ENCODE data around the gene HOXB5.

Gene HOXB5

DNA sequence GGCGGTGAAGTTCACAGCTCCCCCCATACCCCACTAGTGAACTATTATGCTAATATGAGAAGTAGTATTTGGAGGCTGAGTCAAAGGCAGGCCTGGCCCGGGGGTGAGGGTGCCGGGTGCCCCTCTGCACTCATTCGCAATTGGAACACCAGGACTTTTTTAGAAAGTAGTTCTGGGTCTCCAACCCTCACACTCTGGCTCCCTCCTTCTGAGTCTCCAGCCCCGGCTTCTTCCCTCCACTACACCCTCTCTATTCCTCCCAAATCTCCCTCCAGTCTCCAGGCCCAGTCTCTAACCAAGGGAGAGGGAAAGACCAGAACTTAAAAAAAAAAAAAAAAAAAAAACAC is 37.4 kb downstream of the HOXB5 start:
- Histone ChIP-seq H4K20me1 (ENCODE audit: insufficient read depth, low read length) (no peaks in the 10 kb centered on the region), H3K9me2 (ENCODE audit: low read depth, low read length) (no peaks in the 10 kb centered on the region), H3K36me3 (ENCODE audit: insufficient read depth, low read length) (no peaks in the 10 kb centered on the region), H2AFZ (ENCODE audit: low read length) (no peak overlapping the region), H3K9ac (ENCODE audit: low read length) (no peak overlapping the region), H3K27me3 (ENCODE audit: insufficient read depth, low read length) (no peaks in the 10 kb centered on the region; the same call in 1 of the 2 replicates), H3K27ac (ENCODE audit: low read depth, low read length, poor library complexity, severe bottlenecking) (no peak overlapping the region), H3K4me1 (ENCODE audit: insufficient read depth, low read length, severe bottlenecking) (no peaks in the 10 kb centered on the region), H3K9me3 (ENCODE audit: low read length) (no peaks in the 10 kb centered on the region), H3K4me3 (ENCODE audit: low read depth, low read length, poor library complexity, severe bottlenecking) (no peak overlapping the region), H3K4me2 (ENCODE audit: low read length) (no peak overlapping the region), H3K79me2 (ENCODE audit: insufficient read depth, low read length) (no peaks in the 10 kb centered on the region), H3F3A (ENCODE audit: insufficient read depth, low read length) (no peaks in the 10 kb centered on the region)
- TF ChIP-seq EZH2 (IDR thresholded peaks at IDR 0.05; ENCODE audit: borderline replicate concordance, low read length) (no peak), CTCF (IDR thresholded peaks at IDR 0.05; ENCODE audit: low read length) (no peak)

GRCh38 chr17:48555258-48556228 is 38.0 kb downstream of the HOXB5 start:
- H3K4me1 ChIP-seq (ENCODE audit: insufficient read depth, low read length, severe bottlenecking), result no peaks in the 10 kb centered on the region
- TF ChIP-seq CTCF (IDR thresholded peaks at IDR 0.05; ENCODE audit: low read length) (no peak), EZH2 (IDR thresholded peaks at IDR 0.05; ENCODE audit: borderline replicate concordance, low read length) (no peak)
- no peak overlapping the region for H3K9ac ChIP-seq (ENCODE audit: low read length)
- no peaks in the 10 kb centered on the region for H3F3A ChIP-seq (ENCODE audit: insufficient read depth, low read length)
- no peaks in the 10 kb centered on the region for H3K79me2 ChIP-seq (ENCODE audit: insufficient read depth, low read length)
- H2AFZ ChIP-seq (ENCODE audit: low read length), result no peak overlapping the region
- no peaks in the 10 kb centered on the region; the same call in 1 of the 2 replicates for H3K27me3 ChIP-seq (ENCODE audit: insufficient read depth, low read length)
- no peaks in the 10 kb centered on the region for H3K9me3 ChIP-seq (ENCODE audit: low read length)
- H3K27ac ChIP-seq (ENCODE audit: low read depth, low read length, poor library complexity, severe bottlenecking), result no peak overlapping the region
- no peaks in the 10 kb centered on the region for H3K9me2 ChIP-seq (ENCODE audit: low read depth, low read length)
- H3K4me2 ChIP-seq (ENCODE audit: low read length), result no peak overlapping the region
- H4K20me1 ChIP-seq (ENCODE audit: insufficient read depth, low read length), result no peaks in the 10 kb centered on the region
- H3K4me3 ChIP-seq (ENCODE audit: low read depth, low read length, poor library complexity, severe bottlenecking), result no peak overlapping the region
- no peaks in the 10 kb centered on the region for H3K36me3 ChIP-seq (ENCODE audit: insufficient read depth, low read length)

- TF ChIP-seq EZH2 (IDR thresholded peaks at IDR 0.05; ENCODE audit: borderline replicate concordance, low read length), result no peak
- TF ChIP-seq CTCF (IDR thresholded peaks at IDR 0.05; ENCODE audit: low read length), result no peak
- Histone ChIP-seq H2AFZ (ENCODE audit: low read length) (no peak overlapping the region), H3K79me2 (ENCODE audit: insufficient read depth, low read length) (no peaks in the 10 kb centered on the region), H3K27me3 (ENCODE audit: insufficient read depth, low read length) (no peaks in the 10 kb centered on the region; the same call in 1 of the 2 replicates), H3K9ac (ENCODE audit: low read length) (no peak overlapping the region), H3K4me2 (ENCODE audit: low read length) (no peak overlapping the region), H3K27ac (ENCODE audit: low read depth, low read length, poor library complexity, severe bottlenecking) (no peak overlapping the region), H3F3A (ENCODE audit: insufficient read depth, low read length) (no peaks in the 10 kb centered on the region), H3K4me3 (ENCODE audit: low read depth, low read length, poor library complexity, severe bottlenecking) (no peak overlapping the region), H3K36me3 (ENCODE audit: insufficient read depth, low read length) (no peaks in the 10 kb centered on the region), H3K4me1 (ENCODE audit: insufficient read depth, low read length, severe bottlenecking) (no peaks in the 10 kb centered on the region), H3K9me3 (ENCODE audit: low read length) (no peaks in the 10 kb centered on the region), H3K9me2 (ENCODE audit: low read depth, low read length) (no peaks in the 10 kb centered on the region), H4K20me1 (ENCODE audit: insufficient read depth, low read length) (no peaks in the 10 kb centered on the region)
These were observed 38.9 kb downstream of the HOXB5 start for GRCh38 chr17:48554412-48555257.
